ENCODE results near the gene SRA1. TPM values are rescaled to one million over a fixed set of nuclear protein-coding genes. Genes with fewer than 3 reads are reported as not detected.

SRA1 gene
- total RNA-seq (2022; extraction: Qiagen RNA extraction; ENCODE audit: low read depth): 41.1 to 48.2 TPM (median 44.5 TPM) in 5 replicates

DNA sequence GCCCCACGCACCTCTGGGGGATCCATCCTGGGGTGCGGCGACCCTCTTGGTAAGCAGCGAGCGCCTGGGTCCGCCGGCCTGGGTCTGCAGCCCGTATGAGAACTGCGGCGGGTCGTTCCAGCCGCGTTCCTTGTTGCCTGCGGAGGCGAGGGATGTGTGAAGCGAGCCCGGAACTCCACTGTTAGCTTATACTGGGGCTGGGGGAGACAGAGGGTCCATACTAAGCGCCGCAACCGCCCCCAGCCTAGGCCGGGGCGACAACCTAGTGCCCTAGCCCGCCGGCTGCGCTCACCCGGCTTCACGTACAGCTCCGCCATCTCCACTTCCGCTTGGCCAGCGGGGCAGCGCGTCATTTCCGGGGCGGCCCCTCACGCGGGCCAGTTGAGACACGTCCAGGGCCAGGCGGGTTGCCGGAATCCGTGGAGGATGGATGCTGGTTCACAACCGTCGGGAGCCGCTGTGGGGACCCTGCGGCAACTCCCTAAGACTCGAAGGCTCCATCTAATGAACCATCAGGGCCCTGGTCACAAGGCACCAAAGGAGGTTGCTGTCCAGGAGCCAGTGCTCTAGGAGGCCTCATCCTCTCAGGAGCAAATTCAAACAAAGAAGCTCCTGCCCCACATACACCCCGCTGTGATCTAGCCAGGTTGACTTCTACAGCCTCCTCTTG is at the start of gene SRA1:
Gene SRA1, minus strand, starts transcription at position 338 of the 670 bp plus-strand sequence. Its CDS starts 21 bp downstream, at position 317.

DNA sequence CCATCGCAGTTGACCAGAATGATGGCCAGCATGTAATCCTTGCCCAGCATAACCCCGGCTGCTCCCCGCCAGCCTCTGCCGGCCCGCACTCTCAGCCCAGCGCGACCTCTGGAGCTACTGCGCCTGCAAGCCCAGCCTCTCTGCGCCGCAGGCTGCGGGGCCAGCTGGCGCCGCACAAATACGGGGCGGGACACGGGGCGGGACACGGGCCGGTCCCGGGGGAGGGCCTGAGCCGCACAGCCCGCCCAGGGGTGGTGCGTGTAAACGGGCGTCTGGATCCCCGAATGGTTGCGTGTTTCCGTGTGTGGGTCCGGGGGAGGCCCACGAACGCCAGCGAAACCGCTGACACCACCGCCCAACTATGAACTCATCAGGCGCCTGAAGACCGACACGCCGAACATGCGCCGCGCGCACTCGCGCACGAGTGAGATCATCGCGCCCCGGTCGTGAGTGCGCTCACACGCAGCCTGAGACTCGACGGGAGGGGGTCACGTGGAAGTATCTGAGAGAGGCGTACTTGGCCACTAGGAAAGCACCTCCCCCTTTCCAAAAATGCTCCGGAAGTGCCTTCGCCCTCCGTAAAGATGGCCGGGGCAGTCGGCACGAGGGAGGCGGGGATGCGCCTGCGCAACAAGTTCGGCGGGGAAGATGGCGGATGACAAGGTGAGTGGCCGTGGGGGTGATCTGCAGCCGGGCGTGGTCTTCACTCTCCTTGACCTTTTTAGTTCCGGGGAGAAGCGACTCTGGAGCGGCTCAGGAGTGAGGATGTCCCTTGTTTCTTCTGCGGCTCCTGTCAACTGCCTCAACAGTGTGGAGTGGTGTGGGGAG is 7.1 kb upstream of the SRA1 start, which contains the start of the genes APBB3 and SLC35A4:
Gene APBB3, minus strand, starts transcription at position 403 of the 828 bp plus-strand sequence. Its CDS starts 353 bp downstream, at position 50.
Gene SLC35A4, plus strand, starts transcription at position 633 of the 828 bp plus-strand sequence. CDS start 2,342 bp downstream, outside the sequence.

GRCh38 chr5:140547508-140548299 is 9.6 kb downstream of the SRA1 start, which contains the start of gene EIF4EBP3:
TSS of gene EIF4EBP3 (plus strand) at chr5:140547662. CDS start at chr5:140547738, 76 bp downstream.

Other genes starting within 250 kb of the SRA1 start
- gene HBEGF, start 210.9 kb downstream of the SRA1 start, total RNA-seq (2022; extraction: Qiagen RNA extraction; ENCODE audit: low read depth): 5.4 to 7.5 TPM (median 6.4 TPM) in 5 replicates
- 0.33 TPM in 1 of 5 replicates, not detected in the others for gene SLC4A9, start 197.3 kb downstream of the SRA1 start, total RNA-seq (2022; extraction: Qiagen RNA extraction; ENCODE audit: low read depth)
- 39.3 to 59.9 TPM (median 48.9 TPM) in 5 replicates for gene ANKHD1, start 155.6 kb downstream of the SRA1 start, total RNA-seq (2022; extraction: Qiagen RNA extraction; ENCODE audit: low read depth)
- 1.8 to 3.2 TPM (median 2.2 TPM) in 5 replicates for gene EIF4EBP3, start 9.8 kb downstream of the SRA1 start, total RNA-seq (2022; extraction: Qiagen RNA extraction; ENCODE audit: low read depth)
- 5.6 to 8.6 TPM (median 8.0 TPM) in 5 replicates for gene APBB3, start 7.1 kb upstream of the SRA1 start, total RNA-seq (2022; extraction: Qiagen RNA extraction; ENCODE audit: low read depth)
- 58.2 to 89.0 TPM (median 76.8 TPM) in 5 replicates for gene SLC35A4, start 7.4 kb upstream of the SRA1 start, total RNA-seq (2022; extraction: Qiagen RNA extraction; ENCODE audit: low read depth)
- gene CD14, start 75.7 kb upstream of the SRA1 start, total RNA-seq (2022; extraction: Qiagen RNA extraction; ENCODE audit: low read depth): 3.0 to 5.1 TPM (median 4.5 TPM) in 5 replicates
- gene TMCO6, start 82.0 kb upstream of the SRA1 start, total RNA-seq (2022; extraction: Qiagen RNA extraction; ENCODE audit: low read depth): 8.7 to 15.2 TPM (median 13.7 TPM) in 5 replicates
- 104 to 122 TPM (median 115 TPM) in 5 replicates for gene NDUFA2, start 90.2 kb upstream of the SRA1 start, total RNA-seq (2022; extraction: Qiagen RNA extraction; ENCODE audit: low read depth)
- gene IK, start 90.4 kb upstream of the SRA1 start, total RNA-seq (2022; extraction: Qiagen RNA extraction; ENCODE audit: low read depth): 90.7 to 127 TPM (median 98.8 TPM) in 5 replicates
- gene WDR55, start 107.4 kb upstream of the SRA1 start, total RNA-seq (2022; extraction: Qiagen RNA extraction; ENCODE audit: low read depth): 24.2 to 33.0 TPM (median 30.9 TPM) in 5 replicates
- gene DND1, start 116.1 kb upstream of the SRA1 start, total RNA-seq (2022; extraction: Qiagen RNA extraction; ENCODE audit: low read depth): 0.33 to 1.1 TPM (median 0.86 TPM) in 5 replicates
- gene HARS1, start 133.9 kb upstream of the SRA1 start, total RNA-seq (2022; extraction: Qiagen RNA extraction; ENCODE audit: low read depth): 76.7 to 87.7 TPM (median 80.0 TPM) in 5 replicates
- gene HARS2, start 134.0 kb upstream of the SRA1 start, total RNA-seq (2022; extraction: Qiagen RNA extraction; ENCODE audit: low read depth): 37.0 to 41.3 TPM (median 39.9 TPM) in 5 replicates
- gene ZMAT2, start 143.0 kb upstream of the SRA1 start, total RNA-seq (2022; extraction: Qiagen RNA extraction; ENCODE audit: low read depth): 85.3 to 156 TPM (median 99.6 TPM) in 5 replicates
- gene PCDHA1, start 228.7 kb upstream of the SRA1 start, total RNA-seq (2022; extraction: Qiagen RNA extraction; ENCODE audit: low read depth): 0.14 to 0.48 TPM (median 0.19 TPM) in 5 replicates
- 0.14 TPM in 1 of 5 replicates, not detected in the others for gene PCDHA2, start 237.4 kb upstream of the SRA1 start, total RNA-seq (2022; extraction: Qiagen RNA extraction; ENCODE audit: low read depth)
- gene PCDHA3, start 243.6 kb upstream of the SRA1 start, total RNA-seq (2022; extraction: Qiagen RNA extraction; ENCODE audit: low read depth): 0.68 to 1.2 TPM (median 1.0 TPM) in 5 replicates
- gene PCDHA4, start 249.6 kb upstream of the SRA1 start, total RNA-seq (2022; extraction: Qiagen RNA extraction; ENCODE audit: low read depth): 0.95 to 2.0 TPM (median 1.8 TPM) in 5 replicates

All from A549 treated with ZK216348 at 1 μM for 4 hours (cell line).